Thyroid gland (tissue), 4 donors: ENCODE results near the gene CTIF. TPM values are rescaled to one million over a fixed set of nuclear protein-coding genes. Genes with fewer than 3 reads are reported as not detected.

Experiments
- DNase-seq, 2 donors: peaks; one replicate each; pipeline ENCODE4 v3.0.0-alpha.2; 2019
- H3K27ac ChIP-seq, 3 donors: fragments of 200-600 bp; sonication (generic); 1 replicate in 2 of 3; 2 replicates in 1 of 3; pipeline ENCODE4 v1.5.1; 2016 to 2019; ENCODE audit warnings: mild to moderate bottlenecking in 1 of 3, moderate library complexity in 1 of 3
- H3K27me3 ChIP-seq: fragments of 200-600 bp; sonication (generic); one replicate; pipeline ENCODE4 v1.5.1; 2019
- H3K36me3 ChIP-seq, 2 donors: fragments of 200-600 bp; sonication (generic); one replicate each; pipeline ENCODE4 v1.5.1; 2016 to 2019
- H3K4me1 ChIP-seq, 2 donors: fragments of 200-600 bp; sonication (generic); one replicate each; pipeline ENCODE4 v1.5.1; 2017 to 2019
- H3K4me3 ChIP-seq, 3 donors: fragments of 200-600 bp; sonication (generic); replicated peaks in 1 of 3; 1 replicate in 2 of 3; 2 replicates in 1 of 3; pipeline ENCODE4 v1.5.1; 2016; ENCODE audit warnings: mild to moderate bottlenecking in 1 of 3
- H3K9me3 ChIP-seq: fragments of 200-600 bp; sonication (generic); one replicate; pipeline ENCODE4 v1.5.1; 2017
- POLR2A ChIP-seq, 2 donors: fragments of 450-650 bp; IDR thresholded peaks; one replicate each; pipeline ENCODE4 v1.6.1; 2017; ENCODE audit warnings: antibody characterized with exemption in 2 of 2, mild to moderate bottlenecking in 2 of 2, moderate library complexity in 1 of 2
- WGBS, 2 donors: methylation state at CpG; one replicate each; pipeline ENCODE4 v1.1.5; 2017; 5-methylcytosine and 5-hydroxymethylcytosine counted together
- intact Hi-C: fragments of 100-400 bp; cut with DNase I; formaldehyde crosslinking; loops from one replicate; pipeline ENCODE4 v1.15.1; 2023
- total RNA-seq, 4 donors: library from RNA; depleted of rRNA; stranded (reverse); fragments of >200 nt; gene quantifications; one replicate each; pipeline ENCODE4 v1.2.3, GENCODE V29; 2016
- TF ChIP-seq, protein P1 (sequence below), 6 experiments: fragments of 200-600 bp in 3 of 6; fragments of 450-650 bp in 3 of 6; sonication (generic) in 3 of 6; IDR thresholded peaks; one replicate each; pipeline ENCODE4 v1.5.1; 2016 to 2019; ENCODE audit warnings: antibody characterized with exemption in 6 of 6, mild to moderate bottlenecking in 2 of 6, inconsistent platforms in 1 of 6, moderate library complexity in 1 of 6

Gene CTIF
- total RNA-seq, 4 donors from 2014 or later: 18.7 to 29.8 (median 23.6) TPM

GRCh38 chr18:48571639-48572384 lies 33.0 kb downstream of the CTIF start:
- no peak overlapping the region for H3K27ac ChIP-seq
- DNase-seq: no peak
- no peaks in the 10 kb centered on the region for H3K27me3 ChIP-seq
- intact Hi-C loops: no loop called here
- no peaks in the 10 kb centered on the region for H3K36me3 ChIP-seq
- WGBS, 2 donors: 86 to 89% methylated on average over 3 of the region's 3 CpGs
- TF ChIP-seq, protein P1, sequence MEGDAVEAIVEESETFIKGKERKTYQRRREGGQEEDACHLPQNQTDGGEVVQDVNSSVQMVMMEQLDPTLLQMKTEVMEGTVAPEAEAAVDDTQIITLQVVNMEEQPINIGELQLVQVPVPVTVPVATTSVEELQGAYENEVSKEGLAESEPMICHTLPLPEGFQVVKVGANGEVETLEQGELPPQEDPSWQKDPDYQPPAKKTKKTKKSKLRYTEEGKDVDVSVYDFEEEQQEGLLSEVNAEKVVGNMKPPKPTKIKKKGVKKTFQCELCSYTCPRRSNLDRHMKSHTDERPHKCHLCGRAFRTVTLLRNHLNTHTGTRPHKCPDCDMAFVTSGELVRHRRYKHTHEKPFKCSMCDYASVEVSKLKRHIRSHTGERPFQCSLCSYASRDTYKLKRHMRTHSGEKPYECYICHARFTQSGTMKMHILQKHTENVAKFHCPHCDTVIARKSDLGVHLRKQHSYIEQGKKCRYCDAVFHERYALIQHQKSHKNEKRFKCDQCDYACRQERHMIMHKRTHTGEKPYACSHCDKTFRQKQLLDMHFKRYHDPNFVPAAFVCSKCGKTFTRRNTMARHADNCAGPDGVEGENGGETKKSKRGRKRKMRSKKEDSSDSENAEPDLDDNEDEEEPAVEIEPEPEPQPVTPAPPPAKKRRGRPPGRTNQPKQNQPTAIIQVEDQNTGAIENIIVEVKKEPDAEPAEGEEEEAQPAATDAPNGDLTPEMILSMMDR (IDR thresholded peaks at IDR 0.05): no peak
- TF ChIP-seq POLR2A (IDR thresholded peaks at IDR 0.05): no peak
- peaks cover 0 to 8% of the 10 kb centered on the region in 2 donors for H3K4me1 ChIP-seq
- no peak overlapping the region for H3K4me3 ChIP-seq
- no peaks in the 10 kb centered on the region for H3K9me3 ChIP-seq

GRCh38 chr18:48572402-48573126 lies 33.7 kb downstream of the CTIF start:
- H3K27ac ChIP-seq: no peak overlapping the region
- DNase-seq: no peak
- WGBS, 2 donors: 81 to 92% methylated on average over 10 of the region's 10 CpGs

GRCh38 chr18:48573632-48574283 lies 34.9 kb downstream of the CTIF start:
- Histone ChIP-seq H3K9me3 (no peaks in the 10 kb centered on the region), H3K4me1 (peaks cover 0 to 8% of the 10 kb centered on the region in 2 donors), H3K4me3 (no peak overlapping the region), H3K27ac (no peak overlapping the region), H3K36me3 (no peaks in the 10 kb centered on the region), H3K27me3 (no peaks in the 10 kb centered on the region)
- intact Hi-C loops: no loop called here
- WGBS, 2 donors: 87 to 89% methylated on average over 14 of the region's 14 CpGs
- no peak for DNase-seq
- TF ChIP-seq, protein P1 (IDR thresholded peaks at IDR 0.05): no peak
- TF ChIP-seq POLR2A (IDR thresholded peaks at IDR 0.05): no peak

More at GRCh38 chr18:48572402-48573126, 33.7 kb downstream of the CTIF start:
- peaks cover 0 to 8% of the 10 kb centered on the region in 2 donors for H3K4me1 ChIP-seq
- no peak for TF ChIP-seq POLR2A (IDR thresholded peaks at IDR 0.05)
- TF ChIP-seq, protein P1 (IDR thresholded peaks at IDR 0.05): no peak
- no peaks in the 10 kb centered on the region for H3K36me3 ChIP-seq
- no peaks in the 10 kb centered on the region for H3K9me3 ChIP-seq
- H3K27me3 ChIP-seq: no peaks in the 10 kb centered on the region
- intact Hi-C loops: no loop called here
- H3K4me3 ChIP-seq: no peak overlapping the region

DNA sequence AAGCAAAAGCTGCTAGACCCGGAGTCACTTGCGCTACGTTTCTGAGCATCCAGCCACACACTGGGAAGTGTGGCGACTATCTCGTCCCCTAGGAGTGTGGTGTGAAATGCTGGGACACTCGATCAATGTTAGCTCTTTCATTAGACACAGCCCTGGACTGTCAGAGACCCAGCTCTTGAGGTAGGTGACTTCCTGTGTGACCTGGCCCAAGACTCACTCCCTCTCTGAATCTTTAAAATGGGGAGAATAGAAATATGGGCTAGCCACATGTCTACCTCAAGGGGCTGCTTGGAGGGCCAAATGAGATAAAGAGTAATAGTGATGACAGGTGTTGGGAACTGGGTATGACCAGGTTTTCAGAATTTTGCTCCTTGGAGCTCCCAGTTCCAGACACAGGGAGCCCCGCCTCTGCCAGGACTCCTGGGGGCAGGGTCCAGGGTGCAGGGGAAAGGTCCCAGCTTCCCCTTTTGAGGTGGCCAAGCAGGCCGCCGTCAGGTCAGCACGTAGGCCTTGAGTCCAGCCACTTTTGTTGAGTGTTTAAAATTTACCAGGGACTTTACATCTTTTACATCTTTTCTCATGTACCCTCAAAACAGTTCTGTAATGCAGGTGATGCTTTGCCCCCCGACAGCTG lies 36.0 kb downstream of the CTIF start:
- Histone ChIP-seq H3K36me3 (no peaks in the 10 kb centered on the region), H3K27me3 (no peaks in the 10 kb centered on the region), H3K9me3 (no peaks in the 10 kb centered on the region), H3K4me3 (no peak overlapping the region), H3K27ac (no peak overlapping the region), H3K4me1 (peaks cover 0 to 8% of the 10 kb centered on the region in 2 donors)
- DNase-seq: no peak
- WGBS, 2 donors: 86% methylated on average over 11 of the region's 11 CpGs
- intact Hi-C loops: no loop called here
- TF ChIP-seq POLR2A (IDR thresholded peaks at IDR 0.05): no peak
- TF ChIP-seq, protein P1 (IDR thresholded peaks at IDR 0.05): no peak
